Mesenteric fat pad (tissue), 1 donor: ENCODE results near the gene ZIC3. TPM values are rescaled to one million over a fixed set of nuclear protein-coding genes. Genes with fewer than 3 reads are reported as not detected.

Experiments used
- DNase-seq: peaks from one replicate; pipeline ENCODE4 v3.0.0-alpha.2; 2020; ENCODE audit warnings: low spot score
- total RNA-seq: library from RNA; stranded (reverse); fragmentation: NEBNext Ultra II Directional; extraction: Animal tissue kit (Norgen Biotek cat#: 25700); gene quantifications from one replicate; pipeline ENCODE4 v1.2.1, GENCODE V29; 2021
- donor health status: DM: yes; HTN: yes; CAD: no.

ZIC3 gene
- total RNA-seq, 1 donor from 2014 or later, result not detected

DNA sequence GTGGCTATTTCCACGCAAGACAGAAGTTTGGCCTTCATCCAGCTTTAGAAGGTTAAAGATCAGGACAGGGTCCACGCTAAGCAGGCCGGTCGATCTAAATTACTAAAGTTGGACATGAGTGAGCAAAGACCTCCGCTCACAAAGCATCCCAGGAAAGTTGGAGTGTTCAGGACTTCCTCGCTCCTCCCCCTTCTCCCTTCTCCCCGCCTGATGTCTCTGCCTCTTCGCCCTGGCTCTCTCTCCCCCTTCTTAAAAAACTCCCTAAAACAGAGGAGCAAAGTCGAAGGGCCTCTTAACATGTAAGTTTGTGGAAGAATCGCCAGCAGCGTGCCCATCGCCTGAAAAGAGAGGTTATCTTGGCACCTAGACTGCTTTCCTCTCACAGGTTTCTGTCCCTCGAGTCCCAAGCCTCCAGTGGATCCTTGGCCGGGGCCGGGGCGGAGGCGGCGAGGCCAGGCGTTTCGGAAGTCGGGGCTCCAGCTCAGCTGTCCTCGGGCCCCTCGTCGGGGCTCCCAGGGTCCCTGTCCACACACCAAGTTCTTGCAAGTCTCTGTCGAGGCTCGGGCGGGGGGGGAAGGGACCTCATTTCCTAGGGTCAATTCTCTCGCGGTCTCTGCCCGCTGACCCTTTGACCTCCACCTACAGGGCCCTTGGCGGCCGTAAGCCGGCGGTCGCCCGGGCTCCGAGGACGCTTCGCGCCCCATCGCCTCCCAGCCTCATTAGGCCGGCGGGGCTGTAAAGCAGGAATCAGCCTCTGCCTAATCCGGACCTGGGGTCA lies 7.6 kb downstream of the ZIC3 start:
- no peak for DNase-seq

DNA sequence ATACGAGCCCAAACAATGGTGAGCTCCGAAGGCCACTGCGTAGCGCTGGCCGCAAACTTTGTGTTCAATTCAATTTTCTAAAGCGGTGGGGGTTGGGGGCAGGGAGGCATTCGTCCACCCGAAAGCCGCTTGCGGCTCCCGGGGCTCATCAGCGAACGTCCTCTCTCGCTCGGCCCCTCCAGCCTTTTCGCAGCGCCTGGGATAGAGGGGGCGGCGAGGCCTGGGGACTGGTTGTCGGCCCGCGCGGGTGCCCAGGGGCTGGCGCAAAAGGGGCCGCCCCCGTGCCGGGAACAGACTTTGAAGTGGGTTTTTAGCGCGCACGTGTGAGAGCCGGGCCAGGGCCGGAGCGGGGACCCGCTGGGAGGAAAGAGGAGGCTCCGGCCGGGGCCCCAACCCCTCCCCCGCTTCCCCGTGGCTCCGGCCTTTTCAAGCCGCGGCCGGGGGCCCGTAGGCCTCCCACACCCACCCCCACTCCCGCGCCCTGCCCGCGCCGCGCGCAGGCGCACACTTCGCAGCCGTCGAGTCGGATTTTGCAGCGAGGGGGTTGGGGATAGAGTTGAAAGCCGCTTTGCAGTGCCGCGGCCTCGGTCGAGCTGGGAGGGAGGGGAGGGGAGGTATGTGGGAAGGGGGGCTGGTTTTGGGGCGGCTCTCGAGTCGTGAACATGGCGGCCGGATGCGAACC lies 8.3 kb downstream of the ZIC3 start:
- no peak for DNase-seq

DNA sequence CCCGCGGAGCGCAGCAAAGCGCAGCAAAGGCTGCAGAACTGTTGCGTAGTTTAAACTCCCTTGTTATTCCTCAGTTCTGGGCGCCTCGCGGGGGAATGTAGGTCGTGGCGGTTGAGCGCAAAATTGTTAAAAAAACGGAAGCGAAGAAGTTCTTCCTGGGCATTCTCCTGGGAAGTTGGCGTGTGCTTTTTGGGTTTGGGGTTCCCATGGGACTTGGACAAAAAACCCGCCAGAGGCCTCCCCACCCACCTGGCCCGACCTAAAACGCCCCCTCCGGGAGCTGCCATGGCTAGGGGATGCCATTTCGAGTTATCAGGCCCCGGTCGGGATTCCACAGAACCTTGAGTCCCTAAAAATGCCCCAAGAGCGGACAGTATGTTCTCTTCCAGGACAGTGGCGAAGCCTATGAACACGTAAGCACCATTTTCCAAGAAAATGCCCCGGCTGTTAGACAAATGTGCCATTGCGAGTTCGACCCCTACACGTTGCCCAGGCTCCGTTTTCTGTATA lies 8.9 kb downstream of the ZIC3 start:
- no peak for DNase-seq

DNA sequence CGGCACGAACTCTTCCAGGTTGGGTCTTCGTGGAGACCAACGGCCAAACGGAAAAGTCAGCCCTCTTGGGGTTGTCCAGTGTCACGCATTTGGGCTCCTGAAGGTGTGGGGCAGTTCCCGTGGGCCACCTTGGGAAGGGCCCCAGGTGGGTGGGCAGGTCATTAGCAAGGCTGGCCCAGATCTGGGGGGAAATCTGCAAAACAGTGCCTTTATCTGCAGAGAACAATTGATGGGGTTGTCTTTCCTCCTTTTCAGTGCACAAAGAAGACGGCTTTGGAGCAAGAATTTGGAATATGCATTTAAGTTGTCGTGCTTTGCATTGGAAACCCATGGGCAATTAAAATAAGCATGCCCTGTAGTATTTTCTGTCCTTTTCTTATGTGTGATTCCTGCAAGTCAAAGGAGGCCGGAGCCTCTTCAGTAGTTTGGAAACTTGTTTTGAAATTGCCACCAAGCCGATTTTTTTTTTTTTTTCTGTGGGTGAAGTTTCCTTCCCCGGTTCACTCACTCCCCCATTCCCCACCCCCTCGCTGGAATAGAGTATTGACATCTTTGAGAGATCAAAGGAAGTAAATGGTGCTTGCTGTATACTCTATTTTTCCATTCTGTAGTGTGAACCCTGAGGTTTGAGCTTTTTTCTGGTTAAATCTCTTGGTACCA lies 9.8 kb downstream of the ZIC3 start:
- DNase-seq, result no peak

DNA sequence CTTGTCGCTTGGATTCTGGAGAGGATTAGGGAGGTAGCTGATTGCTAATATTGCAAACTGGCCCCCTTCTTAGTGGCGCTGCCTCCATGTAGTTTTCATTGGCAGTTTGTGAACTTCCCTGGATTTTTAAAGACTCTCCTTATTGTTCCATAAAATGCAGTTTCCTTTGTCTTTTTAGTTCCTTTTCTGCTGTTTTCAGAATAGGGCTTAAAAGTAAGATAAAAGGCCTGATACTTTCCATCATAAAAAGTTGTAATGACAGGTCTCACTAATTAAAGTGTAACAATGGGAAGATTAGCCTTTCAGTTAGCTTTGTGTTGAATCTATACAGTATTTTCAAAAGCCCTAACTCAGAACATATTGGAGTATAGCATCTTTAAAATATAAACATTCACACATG lies 21.2 kb downstream of the ZIC3 start:
- DNase-seq, result no peak

DNA sequence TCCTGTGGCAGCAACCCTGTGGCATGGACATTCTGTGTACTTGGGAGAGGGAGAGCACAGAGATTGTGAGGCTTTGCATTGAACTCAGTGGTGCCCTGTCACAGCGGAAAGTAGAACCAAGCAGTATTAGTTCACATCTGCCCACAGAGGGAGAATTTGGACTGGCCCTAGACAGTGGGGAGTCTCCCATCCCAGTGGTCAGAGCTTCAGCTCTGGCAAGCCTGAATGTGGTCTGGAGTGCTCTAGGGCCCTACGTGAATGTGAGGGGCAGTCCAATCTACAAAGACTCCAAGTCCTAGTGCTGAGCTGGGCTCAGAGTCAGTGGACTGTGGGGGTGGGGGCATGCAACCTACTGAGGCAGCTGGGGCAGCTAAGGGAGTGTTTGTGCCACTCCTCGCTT lies 34.8 kb downstream of the ZIC3 start:
- DNase-seq, result no peak
